B cell (primary cell): ENCODE results near the gene DNAH2. TPM values are rescaled to one million over a fixed set of nuclear protein-coding genes. Genes with fewer than 3 reads are reported as not detected.

ENCODE experiments used
- ATAC-seq: fragments of 200-7000 bp; cut with Tn5 transposase; one replicate; pipeline ENCODE4 v1.10.0; 2021; ENCODE audit warnings: low read depth, mild to moderate bottlenecking, moderate number of reproducible peaks, moderate library complexity
- CTCF ChIA-PET: fragments of 350-600 bp; sonication (Branson Sonifier 250); formaldehyde crosslinking; loops from one replicate; lab custom pipeline; 2021; ENCODE audit warnings: antibody characterized with exemption, inconsistent platforms; lab: Charles Lee
- POLR2A ChIA-PET: fragments of 350-600 bp; sonication (Branson Sonifier 250); formaldehyde crosslinking; loops from one replicate; lab custom pipeline; 2021; ENCODE audit warnings: antibody characterized with exemption; lab: Charles Lee
- DNase-seq: peaks from one replicate; pipeline ENCODE4 v3.0.0; 2013
- H2AFZ ChIP-seq: 2 replicates; pipeline ENCODE4 v1.6.1; 2012; ENCODE audit warnings: mild to moderate bottlenecking, low read depth, low read length; ENCODE audit not compliant: insufficient read depth, poor library complexity, severe bottlenecking
- H3K27ac ChIP-seq, 2 donors: 1 replicate in 1 of 2; 2 replicates in 1 of 2; pipeline ENCODE4 v1.5.1; 2012 to 2013; ENCODE audit warnings: low read length in 2 of 2, mild to moderate bottlenecking in 2 of 2, moderate library complexity in 1 of 2
- H3K27me3 ChIP-seq, 4 experiments: fragments of 200-600 bp in 1 of 4; sonication (generic) in 1 of 4; replicated peaks in 1 of 4; 1 replicate in 2 of 4; 2 replicates in 2 of 4; pipeline versions ENCODE4 v1.6.1 to v1.7.0; 2013 to 2016; ENCODE audit warnings: low read length in 3 of 4, mild to moderate bottlenecking in 2 of 4, mixed read lengths in 1 of 4, moderate library complexity in 1 of 4; ENCODE audit not compliant: insufficient read depth in 4 of 4, control insufficient read depth in 3 of 4; ENCODE audit errors: control extremely low read depth in 1 of 4
- H3K36me3 ChIP-seq, 2 experiments: replicated peaks in 1 of 2; 1 replicate in 1 of 2; 2 replicates in 1 of 2; pipeline versions ENCODE4 v1.6.1 to v1.7.1; 2013; ENCODE audit warnings: low read length in 1 of 2; ENCODE audit not compliant: insufficient read depth in 2 of 2, control insufficient read depth in 1 of 2; ENCODE audit errors: control extremely low read depth in 1 of 2, extremely low read depth in 1 of 2
- H3K4me1 ChIP-seq, 2 donors: fragments of 200-600 bp in 1 of 2; sonication (generic) in 1 of 2; 1 replicate in 1 of 2; 2 replicates in 1 of 2; pipeline versions ENCODE4 v1.5.1 to v1.6.1; 2013 to 2017; ENCODE audit warnings: low read length in 2 of 2; ENCODE audit not compliant: control insufficient read depth in 2 of 2, insufficient read depth in 2 of 2
- H3K4me2 ChIP-seq: replicated peaks from 2 replicates; pipeline ENCODE3; 2012; ENCODE audit warnings: mild to moderate bottlenecking, low read depth, low read length; ENCODE audit not compliant: poor library complexity, severe bottlenecking
- H3K4me3 ChIP-seq, 5 experiments: fragments of 200-600 bp in 1 of 5; sonication (generic) in 1 of 5; 1 replicate in 3 of 5; 2 replicates in 2 of 5; pipeline versions ENCODE4 v1.5.1 to v1.7.0; 2011 to 2016; ENCODE audit warnings: low read length in 4 of 5, mild to moderate bottlenecking in 4 of 5, low read depth in 2 of 5, control low read depth in 1 of 5, moderate library complexity in 1 of 5; ENCODE audit not compliant: insufficient read depth in 1 of 5; ENCODE audit errors: control extremely low read depth in 1 of 5, extremely low read depth in 1 of 5
- H3K79me2 ChIP-seq: fragments of 200-600 bp; sonication (generic); one replicate; pipeline ENCODE4 v1.6.0; 2016; ENCODE audit warnings: low read length; ENCODE audit not compliant: control insufficient read depth, insufficient read depth
- H3K9ac ChIP-seq: fragments of 200-600 bp; sonication (generic); 2 replicates; pipeline ENCODE4 v1.6.1; 2017; ENCODE audit warnings: mild to moderate bottlenecking, low read length, moderate library complexity
- H3K9me3 ChIP-seq, 3 donors: one replicate each; pipeline versions ENCODE4 v1.6.1 to v1.7.1; 2013; ENCODE audit warnings: low read length in 2 of 3; ENCODE audit not compliant: control insufficient read depth in 2 of 3, insufficient read depth in 1 of 3; ENCODE audit errors: control extremely low read depth in 1 of 3
- H4K20me1 ChIP-seq: 2 replicates; pipeline ENCODE4 v1.6.0; 2012; ENCODE audit warnings: mild to moderate bottlenecking, low read length; ENCODE audit not compliant: insufficient read depth, control insufficient read depth, poor library complexity, severe bottlenecking
- H3K27ac Mint-ChIP-seq: one replicate; pipeline ENCODE4 v1.8.0; 2021; ENCODE audit warnings: mixed read lengths
- H3K27me3 Mint-ChIP-seq: one replicate; pipeline ENCODE4 v1.8.0; 2021; ENCODE audit warnings: mixed read lengths
- H3K4me1 Mint-ChIP-seq: one replicate; pipeline ENCODE4 v1.8.0; 2021; ENCODE audit warnings: mixed read lengths
- H3K4me3 Mint-ChIP-seq: one replicate; pipeline ENCODE4 v1.8.0; 2021; ENCODE audit warnings: mixed read lengths
- H3K9me3 Mint-ChIP-seq: one replicate; pipeline ENCODE4 v1.8.0; 2022; ENCODE audit warnings: mixed read lengths; ENCODE audit not compliant: insufficient read depth
- EZH2 ChIP-seq: IDR thresholded peaks from 2 replicates; pipeline ENCODE4 v1.6.1; 2012; ENCODE audit warnings: borderline replicate concordance, low read depth, mild to moderate bottlenecking, moderate library complexity, low read length; ENCODE audit not compliant: insufficient read depth, poor library complexity, severe bottlenecking
- WGBS: methylation state at CpG from one replicate; pipeline ENCODE4 v1.1.5; 2013; ENCODE audit warnings: missing lambda C conversion rate; ENCODE audit not compliant: insufficient coverage; 5-methylcytosine and 5-hydroxymethylcytosine counted together
- intact Hi-C: fragments of 100-400 bp; cut with micrococcal nuclease; formaldehyde crosslinking; loops from one replicate; pipeline ENCODE4 v1.10.0; 2022
- polyA plus RNA-seq: library from polyadenylated mRNA; depleted of rRNA; stranded (reverse); fragments of >200 nt; gene quantifications from 2 replicates; pipeline ENCODE4 v1.2.3, GENCODE V29; 2012
- total RNA-seq, 2 donors: library from RNA; stranded (reverse); fragments of 120-200 nt in 1 of 2; gene quantifications; 1 replicate in 1 of 2; 2 replicates in 1 of 2; pipeline versions ENCODE4 v1.2.3 to v1.2.4, GENCODE V29; 2013 to 2022
- TF ChIP-seq, protein P1 (sequence below): fragments of 200-600 bp; IDR thresholded peaks from one replicate; pipeline ENCODE4 v1.8.0; 2022; ENCODE audit warnings: antibody characterized with exemption, mild to moderate bottlenecking

The DNAH2 gene
- total and polyA plus RNA-seq, 2 donors (not counting 1 experiment from before 2014, with no cell fraction given), result 0.03 TPM; not detected in 1

- H3K79me2 ChIP-seq, result peaks cover 79% of the 10 kb centered on the region
- H3K27me3 Mint-ChIP-seq, result no peaks in the 10 kb centered on the region
- H3K4me1 ChIP-seq, result peaks cover 22 to 32% of the 10 kb centered on the region in 2 donors
- H3K4me3 ChIP-seq, result peak overlapping the region; percentile 68 to 100 (median 100)
- peaks cover 2 to 4% of the 10 kb centered on the region in 2 experiments for H3K36me3 ChIP-seq
- H3K4me1 Mint-ChIP-seq, result peaks cover 36% of the 10 kb centered on the region
- TF ChIP-seq EZH2, result no peak
- TF ChIP-seq, protein P1, sequence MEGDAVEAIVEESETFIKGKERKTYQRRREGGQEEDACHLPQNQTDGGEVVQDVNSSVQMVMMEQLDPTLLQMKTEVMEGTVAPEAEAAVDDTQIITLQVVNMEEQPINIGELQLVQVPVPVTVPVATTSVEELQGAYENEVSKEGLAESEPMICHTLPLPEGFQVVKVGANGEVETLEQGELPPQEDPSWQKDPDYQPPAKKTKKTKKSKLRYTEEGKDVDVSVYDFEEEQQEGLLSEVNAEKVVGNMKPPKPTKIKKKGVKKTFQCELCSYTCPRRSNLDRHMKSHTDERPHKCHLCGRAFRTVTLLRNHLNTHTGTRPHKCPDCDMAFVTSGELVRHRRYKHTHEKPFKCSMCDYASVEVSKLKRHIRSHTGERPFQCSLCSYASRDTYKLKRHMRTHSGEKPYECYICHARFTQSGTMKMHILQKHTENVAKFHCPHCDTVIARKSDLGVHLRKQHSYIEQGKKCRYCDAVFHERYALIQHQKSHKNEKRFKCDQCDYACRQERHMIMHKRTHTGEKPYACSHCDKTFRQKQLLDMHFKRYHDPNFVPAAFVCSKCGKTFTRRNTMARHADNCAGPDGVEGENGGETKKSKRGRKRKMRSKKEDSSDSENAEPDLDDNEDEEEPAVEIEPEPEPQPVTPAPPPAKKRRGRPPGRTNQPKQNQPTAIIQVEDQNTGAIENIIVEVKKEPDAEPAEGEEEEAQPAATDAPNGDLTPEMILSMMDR, result no peak
- CTCF ChIA-PET, result interaction anchor here (0.7 to 5.2 kb wide), 3 partner anchors 54 to 1890 kb away, joined by 3 to 35 read pairs (median 5); partner anchors contain the start of genes SHBG and SOX15
- H3K4me3 Mint-ChIP-seq, result peak overlapping the region; percentile 98
- H3K9me3 Mint-ChIP-seq, result no peaks in the 10 kb centered on the region
- peak overlapping the region; percentile 75 for H2AFZ ChIP-seq
- H3K27me3 ChIP-seq, result no peaks in the 10 kb centered on the region
- H4K20me1 ChIP-seq, result peaks cover 13% of the 10 kb centered on the region
- peak overlapping the region; percentile 100 for H3K27ac Mint-ChIP-seq
- H3K9me3 ChIP-seq, result no peaks in the 10 kb centered on the region
- H3K9ac ChIP-seq, result peak overlapping the region; percentile 97
- H3K4me2 ChIP-seq, result peak overlapping the region; percentile 84
- POLR2A ChIA-PET, result interaction anchor here (1.0 to 3.6 kb wide), 5 partner anchors 9 to 200 kb away, joined by 3 to 35 read pairs (median 9); partner anchors contain the start of genes FXR2, MPDU1 and POLR2A
- ATAC-seq (no peak), DNase-seq (no peak)
- intact Hi-C loops, result loop anchor here (5.0 kb wide), 5 partner anchors 157 to 1033 kb away; partner anchors contain the start of genes C17orf100, CTDNEP1, CYB5D1 and ELP5
- 75% methylated on average over 8 of the region's 15 CpGs for WGBS
- peak overlapping the region; percentile 94 to 99 for H3K27ac ChIP-seq
These were observed 32.6 kb upstream of the DNAH2 start for GRCh38 chr17:7684851-7685532.
